Heart left ventricle (tissue), 16 donors: Measurements from ENCODE around the gene CCDC82. TPM values are rescaled to one million over a fixed set of nuclear protein-coding genes. Genes with fewer than 3 reads are reported as not detected.

Experiments
- ATAC-seq, 4 donors: fragments of 200-7000 bp; cut with Tn5 transposase; one replicate each; pipeline ENCODE4 v1.9.1; 2020 to 2022; ENCODE audit warnings: moderate library complexity in 4 of 4, mild to moderate bottlenecking in 3 of 4, moderate number of reproducible peaks in 1 of 4
- DNase-seq, 5 donors: peaks; one replicate each; pipeline ENCODE4 v3.0.0-alpha.2; 2020
- H3K27ac ChIP-seq, 12 donors: fragments of 200-600 bp; sonication (generic) in 4 of 12; one replicate each; pipeline versions ENCODE4 v1.5.0 to v1.8.0; 2016 to 2022; ENCODE audit warnings: mild to moderate bottlenecking in 2 of 12
- H3K27me3 ChIP-seq, 9 donors: fragments of 200-600 bp; sonication (generic) in 2 of 9; one replicate each; pipeline versions ENCODE4 v1.5.1 to v1.8.0; 2016 to 2022; ENCODE audit warnings: mild to moderate bottlenecking in 3 of 9
- H3K36me3 ChIP-seq, 9 donors: fragments of 200-600 bp; sonication (generic) in 2 of 9; one replicate each; pipeline versions ENCODE4 v1.5.0 to v1.8.0; 2018 to 2022; ENCODE audit warnings: mild to moderate bottlenecking in 2 of 9
- H3K4me1 ChIP-seq, 12 donors: fragments of 200-600 bp; sonication (generic) in 4 of 12; one replicate each; pipeline versions ENCODE4 v1.5.0 to v1.8.0; 2016 to 2022; ENCODE audit warnings: mild to moderate bottlenecking in 3 of 12
- H3K4me3 ChIP-seq, 12 donors: fragments of 200-600 bp; sonication (generic) in 4 of 12; one replicate each; pipeline versions ENCODE4 v1.5.0 to v1.8.0; 2017 to 2022; ENCODE audit warnings: mild to moderate bottlenecking in 9 of 12, moderate library complexity in 4 of 12
- H3K9me3 ChIP-seq, 12 donors: fragments of 200-600 bp; sonication (generic) in 4 of 12; one replicate each; pipeline versions ENCODE4 v1.5.0 to v1.8.0; 2016 to 2022; ENCODE audit warnings: mild to moderate bottlenecking in 1 of 12
- CTCF ChIP-seq, 12 donors: fragments of 200-600 bp; sonication (generic) in 4 of 12; IDR thresholded peaks; one replicate each; pipeline versions ENCODE4 v1.5.0 to v1.8.0; 2018 to 2022; ENCODE audit warnings: antibody characterized with exemption in 12 of 12, mild to moderate bottlenecking in 5 of 12
- POLR2A ChIP-seq, 2 donors: fragments of 450-650 bp; IDR thresholded peaks; one replicate each; pipeline ENCODE4 v1.6.1; 2017; ENCODE audit warnings: antibody characterized with exemption in 2 of 2, mild to moderate bottlenecking in 2 of 2, moderate library complexity in 2 of 2
- WGBS, 4 donors: extraction: QIAGEN DNeasy Blood & Tissue Kit in 2 of 4; methylation state at CpG; one replicate each; pipeline versions ENCODE4 v1.1.5 to v1.1.7; 2013 to 2018; 5-methylcytosine and 5-hydroxymethylcytosine counted together
- intact Hi-C, 10 donors: fragments of 100-400 bp; cut with DNase I; formaldehyde crosslinking; loops; one replicate each; pipeline versions ENCODE4 v1.11.1 to v1.14.2; 2022
- polyA plus RNA-seq, 2 donors: library from polyadenylated mRNA; stranded (reverse); fragments of 200-250 nt; gene quantifications; one replicate each; pipeline ENCODE4 v1.2.3, GENCODE V29; 2013
- total RNA-seq, 9 donors: library from RNA; depleted of rRNA in 2 of 9; stranded (reverse); fragments of >200 nt in 2 of 9; fragmentation: NEBNext Ultra II Directional in 3 of 9; extraction: Animal tissue kit (Norgen Biotek cat#: 25700) in 3 of 9; gene quantifications; one replicate each; pipeline versions ENCODE4 v1.1.0 to v1.2.4, GENCODE V29; 2016 to 2023
- donor health status: ischemic (EF 13 %, LVEDD 7.1; RV severe dilation, severe dysfunction).
- donor health status: healthy with polysubstance abuse.
- donor health status: DM: no; HTN: yes; CAD: no.
- donor health status: DM: no; HTN: no; CAD: no.
- donor health status: ischemic (EF 25% LVEDD 6.9; RV normal size, moderate dysfunction).
- donor health status: ischemic (EF 25% LVEDD 5.7; RV mildly dilated, moderate dysfunction).
- donor health status: healthy.
- donor health status: DM: yes; HTN: yes; CAD: no.
- donor health status: ischemic (EF 35%, LVEDD 5.7; RV mildly dilated, moderate dysfunction).
- donor health status: nonischemic (EF 11% LVEDD 7.7; RV severe dilation, severe dysfunction).
- donor health status: DM: yes; HTN: yes; CAD: no.
- donor health status: PGD.
- donor health status: ischemic (EF 29% LVEDD 5.4; RV normal size, mild dysfunction).
- donor health status: nonischemic (EF 23%, LVEDD 6.1; RV moderate dilation, normal function).

Gene CCDC82
- total and polyA plus RNA-seq, 11 donors: 5.4 to 16.4 (median 14.5) TPM

GRCh38 chr11:96337541-96338431, 51.9 kb downstream of the CCDC82 start:
- Histone ChIP-seq H3K4me3 (peak overlapping the region in 6 of 12 donors; percentile 68 to 80 (median 74)), H3K4me1 (peaks cover 0 to 78% (median 45%) of the 10 kb centered on the region in 12 donors), H3K27me3 (no peaks in the 10 kb centered on the region), H3K27ac (peak overlapping the region in 9 of 12 donors; percentile 55 to 92 (median 80)), H3K9me3 (no peaks in the 10 kb centered on the region), H3K36me3 (peaks cover 0 to 4% (median 0%) of the 10 kb centered on the region in 9 donors)
- intact Hi-C loops: loop anchor here in 2 of 10 donors (10.0 kb wide), 3 partner anchors 63 to 113 kb away; no protein-coding TSS in a partner anchor
- 39 to 66% (median 55%) methylated on average over 6 of the region's 6 CpGs for WGBS, 4 donors
- ATAC-seq (no peak), DNase-seq (peak in 1 of 5 donors; percentile 50)
- TF ChIP-seq POLR2A (IDR thresholded peaks at IDR 0.05) (no peak), CTCF (IDR thresholded peaks at IDR 0.05) (no peak)

DNA sequence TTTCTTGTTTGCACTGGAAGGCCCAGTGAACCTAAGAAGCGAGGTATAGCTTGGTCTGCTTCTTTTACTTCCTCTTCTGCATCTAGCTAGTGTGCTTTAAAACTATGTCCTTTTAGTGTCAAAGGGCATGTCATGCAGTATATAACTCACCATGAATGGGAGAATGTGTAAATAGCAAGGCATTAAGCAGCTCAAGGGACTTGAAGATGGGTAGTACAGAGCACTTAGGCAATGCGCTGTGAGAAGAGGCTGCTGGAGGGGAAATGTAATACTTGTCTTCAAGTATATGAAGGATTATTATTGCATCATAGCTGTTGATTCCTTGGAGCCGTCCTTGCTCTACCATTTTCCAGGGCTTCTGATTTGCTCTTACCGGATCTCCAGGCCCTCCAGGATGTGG, 54.3 kb downstream of the CCDC82 start:
- no peak for DNase-seq
- peaks cover 0 to 4% (median 0%) of the 10 kb centered on the region in 9 donors for H3K36me3 ChIP-seq
- 88 to 91% (median 90%) methylated on average over 4 of the region's 4 CpGs for WGBS, 4 donors
- TF ChIP-seq CTCF (IDR thresholded peaks at IDR 0.05) (no peak), POLR2A (IDR thresholded peaks at IDR 0.05) (no peak)
- peak overlapping the region in 1 of 12 donors; percentile 18 for H3K27ac ChIP-seq
- no peak overlapping the region for H3K4me3 ChIP-seq
- no peaks in the 10 kb centered on the region for H3K9me3 ChIP-seq
- ATAC-seq: no peak
- intact Hi-C loops: loop anchor here in 2 of 10 donors (10.0 kb wide), 3 partner anchors 61 to 111 kb away; no protein-coding TSS in a partner anchor
- no peaks in the 10 kb centered on the region for H3K27me3 ChIP-seq
- H3K4me1 ChIP-seq: peaks cover 0 to 90% (median 50%) of the 10 kb centered on the region in 12 donors

DNA sequence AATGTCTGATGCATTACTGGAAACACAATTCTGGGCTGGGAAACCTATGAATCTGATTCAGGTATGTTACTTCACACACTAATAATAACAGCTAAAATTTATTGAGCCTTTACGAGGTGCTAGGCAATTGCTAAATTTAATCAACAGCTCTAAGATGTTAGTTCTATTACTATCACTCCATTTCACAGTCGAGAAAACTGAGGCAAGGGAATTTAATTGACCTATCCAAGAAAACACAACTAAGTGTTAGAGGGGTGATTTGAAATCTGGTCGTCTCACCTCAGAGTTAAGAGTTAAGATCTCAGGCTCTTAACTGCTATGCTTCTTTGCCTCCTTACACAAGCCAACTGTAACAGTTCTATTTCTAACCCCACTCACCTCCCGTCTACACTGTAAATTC, 55.5 kb downstream of the CCDC82 start:
- H3K4me1 ChIP-seq: peaks cover 0 to 90% (median 44%) of the 10 kb centered on the region in 12 donors
- H3K36me3 ChIP-seq: peaks cover 0 to 4% (median 0%) of the 10 kb centered on the region in 9 donors
- no peak for TF ChIP-seq CTCF (IDR thresholded peaks at IDR 0.05)
- TF ChIP-seq POLR2A (IDR thresholded peaks at IDR 0.05): no peak
- DNase-seq: no peak
- no peaks in the 10 kb centered on the region for H3K9me3 ChIP-seq
- peak overlapping the region in 1 of 12 donors; percentile 16 for H3K27ac ChIP-seq
- no peak overlapping the region for H3K4me3 ChIP-seq
- intact Hi-C loops: loop anchor here in 2 of 10 donors (10.0 kb wide), 3 partner anchors 59 to 109 kb away; no protein-coding TSS in a partner anchor
- ATAC-seq: no peak
- H3K27me3 ChIP-seq: no peaks in the 10 kb centered on the region
- WGBS, 4 donors: 88 to 94% (median 93%) methylated on average over 4 of the region's 4 CpGs

DNA sequence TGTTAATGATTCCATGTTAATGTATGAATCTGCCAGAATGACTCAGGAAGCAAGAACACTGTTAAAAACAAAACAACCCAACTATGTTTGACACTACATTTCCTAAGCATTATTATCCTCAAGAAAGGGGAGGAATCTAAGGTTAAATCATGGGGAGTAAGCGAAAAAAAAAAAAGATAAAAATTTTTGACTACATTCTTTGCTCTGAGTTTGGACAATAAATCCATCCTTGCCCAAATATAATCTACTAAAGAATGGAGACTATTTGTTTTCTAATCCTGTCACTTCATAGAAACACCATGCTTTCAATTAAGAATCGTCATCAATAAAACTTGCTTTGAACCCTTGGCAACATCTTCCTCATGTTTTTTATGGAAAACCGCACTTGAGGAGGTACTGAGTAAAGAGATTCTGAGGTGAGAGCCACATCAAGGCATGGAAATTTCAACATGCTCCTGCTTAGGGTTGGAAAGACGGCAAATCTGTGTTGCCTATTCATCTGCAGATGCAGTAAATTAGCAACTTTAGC, 56.5 kb downstream of the CCDC82 start:
- H3K4me1 ChIP-seq: peaks cover 0 to 89% (median 38%) of the 10 kb centered on the region in 12 donors
- TF ChIP-seq CTCF (IDR thresholded peaks at IDR 0.05): no peak
- TF ChIP-seq POLR2A (IDR thresholded peaks at IDR 0.05): no peak
- DNase-seq: no peak
- ATAC-seq: no peak
- H3K36me3 ChIP-seq: peaks cover 0 to 4% (median 0%) of the 10 kb centered on the region in 9 donors
- no peak overlapping the region for H3K4me3 ChIP-seq
- H3K9me3 ChIP-seq: no peaks in the 10 kb centered on the region
- peak overlapping the region in 1 of 12 donors; percentile 15 for H3K27ac ChIP-seq
- intact Hi-C loops: loop anchor here in 2 of 10 donors (10.0 kb wide), 3 partner anchors 58 to 108 kb away; no protein-coding TSS in a partner anchor
- no peaks in the 10 kb centered on the region for H3K27me3 ChIP-seq
- 68 to 90% (median 85%) methylated on average over 4 of the region's 4 CpGs for whole genome bisulfite sequencing, 4 donors
